ENCODE results near the gene PDCD2. TPM values are rescaled to one million over a fixed set of nuclear protein-coding genes. Genes with fewer than 3 reads are reported as not detected.
"Not testable (repeated sequence)": the region's sequence is repeated elsewhere in the genome, so short reads cannot be mapped to it uniquely, and the experiment has no call there.

PDCD2 gene
- total RNA-seq, 1 donor from 2014 or later, result 67.4 TPM

DNA sequence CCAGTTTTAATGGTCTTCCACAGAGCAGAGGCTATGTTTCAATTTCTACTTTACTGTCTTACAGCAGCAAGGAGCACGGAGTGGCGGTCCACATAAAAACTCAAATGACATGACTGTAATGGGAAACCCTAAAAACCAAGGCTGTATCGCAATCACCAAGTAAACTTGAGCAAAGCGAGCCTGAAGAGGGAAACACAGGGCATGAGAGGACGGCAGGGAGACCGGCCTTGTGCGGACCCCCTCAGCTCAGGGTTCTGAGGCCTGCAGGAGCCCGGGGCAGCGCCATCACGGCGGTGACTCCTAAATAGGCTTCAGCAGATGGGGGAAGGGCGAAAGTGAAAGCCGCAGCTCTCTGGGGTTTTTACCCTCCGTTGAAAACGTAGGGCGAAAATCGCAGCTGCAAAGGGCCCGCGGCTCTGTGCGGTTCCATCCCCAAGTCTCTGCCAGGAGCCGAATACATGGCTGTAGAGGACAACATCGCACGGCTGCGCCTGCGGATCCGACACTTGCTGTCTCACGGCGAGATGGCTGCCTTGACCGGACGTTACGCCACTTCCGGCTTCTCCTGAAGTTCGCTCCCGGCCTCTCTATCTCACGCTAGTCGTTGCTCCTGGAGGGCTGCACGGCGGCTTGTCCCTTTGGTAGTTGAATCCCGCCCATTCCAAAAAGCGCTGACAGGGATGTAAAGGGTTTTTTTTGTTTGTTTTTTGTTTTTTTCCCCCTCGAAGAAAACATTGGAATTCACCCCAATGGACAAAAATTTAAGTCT, 31.5 kb downstream of the PDCD2 start, which contains the start of gene PSMB1:
Gene PSMB1 (minus strand): TSS at position 543 of the 769 bp plus-strand sequence. CDS start 65 bp downstream, at position 478.
- DNase-seq (ENCODE audit: low spot score), result peak; percentile 93

DNA sequence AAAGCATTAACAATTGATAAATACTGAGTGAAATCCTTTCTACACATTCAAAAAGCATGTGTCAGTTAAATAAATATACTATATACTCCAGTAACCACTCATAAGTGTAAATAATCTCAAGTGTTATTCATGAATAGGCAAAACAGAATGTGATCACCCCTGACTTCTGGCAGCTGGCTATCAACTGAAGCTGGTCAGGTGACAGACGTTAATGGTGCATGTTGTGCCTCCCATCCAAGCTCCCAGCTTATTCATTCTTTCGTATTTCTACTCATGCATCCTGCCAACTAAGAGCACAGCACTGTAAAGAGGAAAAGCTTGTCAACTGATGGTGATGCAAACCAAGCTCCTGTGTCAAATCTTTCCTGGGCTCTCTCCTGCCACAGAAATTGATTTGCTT, 39.0 kb downstream of the PDCD2 start:
- no peak for DNase-seq (ENCODE audit: low spot score)

DNA sequence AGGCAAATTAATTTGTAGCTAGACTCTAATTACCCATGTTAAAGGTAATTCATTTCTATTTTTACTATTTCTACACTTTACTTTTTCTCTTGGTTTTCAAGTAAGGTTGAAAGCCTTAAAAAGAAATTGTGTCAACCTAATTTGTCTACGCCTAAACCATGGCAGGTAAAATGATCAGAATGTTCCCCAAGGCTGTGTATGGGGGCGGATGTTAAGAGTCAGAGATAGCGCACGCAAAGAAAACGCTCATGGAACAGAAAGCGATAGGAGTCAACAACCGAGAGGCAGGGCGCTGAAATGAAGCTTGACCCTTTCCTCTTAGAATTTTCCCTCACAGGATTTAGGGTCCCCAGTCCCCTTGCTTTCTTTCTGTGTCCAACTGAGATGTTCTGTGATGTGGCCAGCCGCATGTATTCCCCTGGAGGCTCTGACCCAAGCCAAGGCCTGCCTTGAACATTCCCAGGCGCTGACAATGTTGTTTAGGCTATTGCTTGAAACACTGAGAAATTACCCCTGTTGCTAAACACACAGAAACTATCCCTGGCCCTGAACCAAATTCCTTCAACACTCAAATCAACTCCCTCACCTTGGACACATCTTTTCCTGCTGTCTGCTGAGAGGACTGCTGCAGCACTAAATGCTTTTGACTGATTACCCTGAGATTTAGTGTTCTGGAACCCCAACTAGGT, 42.3 kb downstream of the PDCD2 start:
- no peak for DNase-seq (ENCODE audit: low spot score)

DNA sequence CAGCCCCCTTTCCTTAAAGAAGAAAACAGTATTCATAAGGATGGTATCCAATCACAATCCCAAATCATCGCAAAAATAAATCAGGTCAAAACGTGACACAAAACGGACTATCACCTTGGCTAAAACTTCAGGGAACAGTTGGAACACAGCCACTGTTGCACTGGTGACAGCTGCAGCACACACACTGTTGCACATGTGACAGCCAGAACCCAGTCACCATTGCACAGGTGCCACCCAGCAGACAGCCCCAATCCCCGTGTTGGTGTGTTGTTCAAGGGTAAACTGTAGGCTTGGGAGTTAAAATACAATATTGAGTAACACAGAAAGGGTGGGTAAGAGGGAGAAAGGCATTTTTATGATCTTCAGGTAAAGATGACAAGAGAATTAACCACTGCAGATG, 47.1 kb downstream of the PDCD2 start:
- DNase-seq (ENCODE audit: low spot score), result no peak

DNA sequence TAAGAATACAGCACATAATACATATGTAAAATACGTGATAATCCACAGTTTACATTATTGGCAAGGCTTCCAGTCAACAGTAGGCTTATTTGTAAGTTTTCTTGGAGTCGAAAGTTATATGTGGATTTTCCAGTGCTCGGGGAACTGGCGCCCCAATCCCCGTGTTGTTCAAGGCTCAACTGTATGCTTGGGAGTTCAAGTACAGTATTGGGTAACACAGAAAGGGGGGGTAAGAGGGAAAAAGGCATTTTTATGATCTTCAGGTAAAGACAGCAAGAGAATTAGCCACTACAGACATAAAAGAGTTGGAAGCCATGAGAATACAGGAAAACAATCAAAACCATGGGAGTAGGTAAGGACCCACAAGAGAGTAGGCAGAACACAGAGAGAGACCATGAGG, 47.8 kb downstream of the PDCD2 start:
- no peak for DNase-seq (ENCODE audit: low spot score)

DNA sequence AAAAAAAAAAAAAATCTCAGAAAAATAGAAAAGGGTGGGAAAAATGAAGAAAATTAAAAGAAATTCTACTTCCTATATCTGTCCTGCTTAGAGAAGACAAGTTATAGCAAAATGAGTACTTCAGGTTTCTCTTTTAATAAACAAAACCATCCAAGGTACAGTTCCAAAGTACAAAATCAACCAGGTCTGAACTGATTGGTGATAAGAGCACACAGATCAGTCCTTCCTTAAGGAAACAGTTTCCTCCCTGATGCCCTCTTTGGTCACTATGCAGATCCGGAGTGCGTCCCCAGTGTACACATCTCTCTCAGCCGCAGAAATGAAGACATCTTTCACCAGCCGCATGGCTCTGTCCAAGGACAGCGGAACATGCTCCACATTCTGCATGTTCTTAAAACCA, 49.4 kb downstream of the PDCD2 start:
- DNase-seq (ENCODE audit: low spot score), result no peak

DNA sequence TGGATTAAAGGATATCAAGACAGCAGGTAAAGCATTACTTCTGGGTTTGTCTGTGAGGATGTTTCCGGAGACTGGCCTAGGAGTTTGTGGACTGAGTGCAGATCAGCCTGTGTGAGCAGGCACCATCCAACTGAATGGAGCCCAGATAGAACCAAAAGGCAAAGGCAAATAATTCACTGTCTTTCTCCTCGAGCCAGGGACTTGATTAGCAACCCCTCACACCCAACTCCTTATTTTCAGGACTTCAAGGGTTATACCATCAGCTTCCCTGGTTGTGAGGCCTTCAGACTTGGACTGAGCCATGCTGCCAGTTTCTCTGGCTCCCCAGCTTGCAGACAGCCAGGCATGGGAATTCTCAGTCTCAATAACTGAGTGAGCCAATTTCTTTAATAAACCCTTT, 50.6 kb downstream of the PDCD2 start:
- no peak for DNase-seq (ENCODE audit: low spot score)

DNA sequence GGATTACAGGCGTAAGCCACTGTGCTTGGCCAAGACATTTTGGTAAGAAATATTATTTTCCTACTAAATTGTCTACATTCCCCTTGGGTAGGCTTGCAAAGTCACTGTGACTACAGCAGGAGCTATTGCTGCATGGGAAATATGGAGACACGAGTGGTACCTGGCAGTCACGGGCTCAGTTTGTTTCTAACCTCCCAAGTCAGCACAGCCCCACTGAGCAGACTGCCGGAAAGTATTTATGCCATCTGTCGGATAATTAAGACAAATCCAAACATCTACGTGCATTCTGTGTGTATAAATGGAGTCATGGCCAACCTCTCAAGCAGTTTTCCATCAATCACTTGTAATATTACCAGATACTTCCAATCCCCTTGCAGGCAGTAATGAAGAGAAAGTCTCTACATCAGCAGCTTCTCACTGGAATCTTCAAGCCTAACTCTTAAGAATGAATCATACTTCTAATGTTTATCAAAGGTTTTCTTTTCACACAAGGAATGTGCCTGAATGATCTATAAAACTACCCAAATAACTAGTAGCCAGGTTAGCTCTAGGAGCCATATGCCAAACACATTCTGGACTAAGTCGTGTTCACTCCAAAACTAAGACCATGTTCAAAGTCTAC, 51.5 kb downstream of the PDCD2 start:
- no peak for DNase-seq (ENCODE audit: low spot score)

DNA sequence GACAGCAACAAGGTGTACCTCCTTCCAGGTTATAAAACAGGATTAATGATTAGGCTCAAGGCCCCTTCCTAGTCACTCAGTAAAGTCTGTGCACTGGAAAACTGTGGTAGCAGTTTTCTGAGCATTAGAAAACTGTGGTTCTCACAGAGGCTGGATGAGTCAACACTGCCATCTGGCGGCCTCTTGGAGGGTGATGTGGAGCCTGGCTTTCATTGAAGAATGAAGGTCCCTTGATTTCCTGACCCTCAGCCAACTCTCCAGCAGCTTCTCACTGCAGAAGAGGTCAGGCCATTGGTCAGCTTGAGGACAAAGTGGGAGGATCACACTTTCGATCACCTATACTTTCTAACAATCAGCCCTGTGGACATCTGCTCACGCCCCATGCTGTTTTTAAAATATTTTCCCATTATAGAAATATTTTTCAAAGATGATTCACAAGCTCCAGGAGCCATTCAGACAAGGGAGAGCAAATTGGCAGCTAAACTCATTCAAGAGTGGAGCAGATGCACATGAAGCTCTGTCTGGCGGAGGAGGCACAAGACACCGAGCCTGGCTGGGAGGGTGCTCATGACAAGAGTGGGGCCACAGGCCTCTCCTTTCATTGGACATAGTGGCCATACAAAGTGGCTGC, 54.5 kb downstream of the PDCD2 start:
- peak; percentile 84 for DNase-seq (ENCODE audit: low spot score)

DNA sequence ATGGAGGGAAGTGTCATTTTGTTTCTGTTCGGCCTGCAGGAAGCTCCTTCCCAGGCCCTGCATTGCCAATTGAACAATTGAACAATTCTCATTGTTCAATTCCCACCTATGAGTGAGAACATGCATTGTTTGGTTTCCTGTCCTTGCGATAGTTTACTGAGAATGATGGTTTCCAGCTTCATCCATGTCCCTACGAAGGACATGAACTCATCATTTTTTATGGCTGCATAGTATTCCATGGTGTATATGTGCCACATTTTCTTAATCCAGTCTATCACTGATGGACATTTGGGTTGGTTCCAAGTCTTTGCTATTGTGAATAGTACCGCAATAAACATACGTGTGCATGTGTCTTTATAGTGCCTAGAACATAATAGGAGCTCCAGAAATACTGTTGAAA, 56.4 kb downstream of the PDCD2 start:
- not testable (repeated sequence) for DNase-seq (ENCODE audit: low spot score)

DNA sequence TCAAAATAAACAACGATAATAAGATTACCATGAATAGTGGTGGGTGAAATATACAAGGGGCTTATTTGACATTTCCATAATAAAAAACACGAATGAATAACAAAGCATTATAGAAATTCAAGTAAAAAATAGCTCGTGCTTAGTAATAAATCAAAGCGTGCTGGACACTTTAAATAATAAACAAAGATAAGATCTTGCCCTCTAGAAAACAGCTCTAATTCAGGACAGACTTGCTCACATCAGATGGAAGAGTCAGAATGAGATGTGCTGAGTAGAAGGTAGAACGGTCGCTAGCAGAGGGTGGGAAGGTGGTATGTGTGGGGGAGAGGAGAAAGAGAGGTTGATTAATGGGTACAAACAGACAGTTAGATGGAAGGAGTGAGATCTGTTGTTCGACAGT, 58.6 kb downstream of the PDCD2 start:
- no peak for DNase-seq (ENCODE audit: low spot score)

Other genes starting within 250 kb of the PDCD2 start
- gene PSMB1, start 31.3 kb downstream of the PDCD2 start, total RNA-seq, result 118 TPM
- gene TBP, start 30.3 kb downstream of the PDCD2 start, total RNA-seq, result 18.8 TPM

Data from ureter (tissue), 1 donor.